8988T (cell line): ENCODE results near the gene CADM1.

Experiments used
- DNase-seq: peaks from one replicate; pipeline ENCODE4 v3.0.0; 2011

The CADM1 gene

GRCh38 chr11:115170133-115170815 lies 333.9 kb downstream of the CADM1 start:
- DNase-seq = no peak

GRCh38 chr11:115169251-115169650 lies 335.0 kb downstream of the CADM1 start:
- DNase-seq = no peak

- no peak for DNase-seq
These were observed 335.5 kb downstream of the CADM1 start for GRCh38 chr11:115168686-115169085.

GRCh38 chr11:115168229-115168671 lies 336.0 kb downstream of the CADM1 start:
- no peak for DNase-seq

GRCh38 chr11:115167456-115167855 lies 336.8 kb downstream of the CADM1 start:
- no peak for DNase-seq

- no peak for DNase-seq
These were observed 337.4 kb downstream of the CADM1 start for GRCh38 chr11:115166820-115167219.

GRCh38 chr11:115164774-115165173 lies 339.4 kb downstream of the CADM1 start:
- DNase-seq = no peak

GRCh38 chr11:115162919-115163318 lies 341.3 kb downstream of the CADM1 start:
- DNase-seq = no peak

GRCh38 chr11:115161876-115162275 lies 342.3 kb downstream of the CADM1 start:
- DNase-seq = no peak

GRCh38 chr11:115159207-115159606 lies 345.0 kb downstream of the CADM1 start:
- DNase-seq = no peak

GRCh38 chr11:115158053-115158452 lies 346.2 kb downstream of the CADM1 start:
- no peak for DNase-seq

GRCh38 chr11:115157247-115157646 lies 347.0 kb downstream of the CADM1 start:
- DNase-seq = no peak

GRCh38 chr11:115155978-115156377 lies 348.2 kb downstream of the CADM1 start:
- no peak for DNase-seq

- no peak for DNase-seq
These were observed 348.9 kb downstream of the CADM1 start for GRCh38 chr11:115155320-115155719.

GRCh38 chr11:115154355-115154736 lies 349.9 kb downstream of the CADM1 start:
- DNase-seq = no peak

GRCh38 chr11:115153731-115154354 lies 350.4 kb downstream of the CADM1 start:
- DNase-seq = no peak

GRCh38 chr11:115153135-115153534 lies 351.1 kb downstream of the CADM1 start:
- no peak for DNase-seq

GRCh38 chr11:115151010-115151409 lies 353.2 kb downstream of the CADM1 start:
- no peak for DNase-seq

- DNase-seq = no peak
These were observed 355.5 kb downstream of the CADM1 start for GRCh38 chr11:115148691-115149090.

GRCh38 chr11:115148101-115148500 lies 356.1 kb downstream of the CADM1 start:
- no peak for DNase-seq

GRCh38 chr11:115147243-115147807 lies 356.9 kb downstream of the CADM1 start:
- no peak for DNase-seq

- no peak for DNase-seq
These were observed 357.8 kb downstream of the CADM1 start for GRCh38 chr11:115146425-115146824.

GRCh38 chr11:115145324-115145723 lies 358.9 kb downstream of the CADM1 start:
- no peak for DNase-seq

- no peak for DNase-seq
These were observed 359.3 kb downstream of the CADM1 start for GRCh38 chr11:115144914-115145313.
